ENCODE data around the gene ANK2. TPM values are rescaled to one million over a fixed set of nuclear protein-coding genes. Genes with fewer than 3 reads are reported as not detected.

The ANK2 gene
- polyA plus RNA-seq, 1 donor (not counting 4 experiments of a cell fraction or from before 2014, with no cell fraction given): 0.22 TPM

DNA sequence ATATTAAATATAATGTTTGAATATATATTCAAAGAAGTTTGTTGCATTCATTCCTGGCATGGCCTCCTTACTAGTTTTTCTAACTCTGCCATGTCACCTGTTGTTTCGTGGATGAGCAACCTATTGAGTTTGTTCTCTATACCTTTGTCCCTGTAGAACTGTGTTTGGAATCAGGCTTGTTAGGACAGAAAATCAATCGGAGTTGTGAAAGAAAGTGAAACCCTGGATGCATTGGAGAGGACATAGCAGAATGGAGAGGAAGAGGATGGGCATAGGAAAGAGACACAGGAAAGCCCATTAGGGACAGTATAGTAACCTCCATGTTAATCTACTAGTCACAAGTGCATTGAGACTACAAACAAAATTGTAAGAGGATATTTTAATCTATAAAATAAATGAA lies 31.2 kb downstream of the ANK2 start:
- FAIRE-seq: no peak
- H3K9me1 ChIP-seq (ENCODE audit: control insufficient read depth, extremely low read depth, insufficient read depth, low read length): no peaks in the 10 kb centered on the region

DNA sequence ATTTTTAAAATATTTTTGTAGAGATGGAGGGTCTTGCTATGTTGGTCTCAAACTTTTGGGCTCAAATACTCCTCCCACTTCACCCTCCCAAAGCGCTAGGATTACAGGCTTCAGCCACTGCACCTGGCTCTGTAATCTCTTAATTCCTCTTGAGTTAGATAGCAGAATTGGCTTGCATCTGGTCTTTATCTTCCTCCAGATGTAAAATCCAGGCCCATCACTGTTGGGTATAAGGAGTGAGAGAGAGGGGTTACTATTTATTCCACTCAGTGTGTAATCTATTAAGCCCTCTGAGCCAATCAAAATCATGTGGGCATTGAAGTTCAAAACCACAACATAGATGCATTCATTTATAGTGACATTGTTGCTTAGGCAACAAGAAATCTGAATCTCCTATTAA lies 33.9 kb downstream of the ANK2 start:
- Histone ChIP-seq H3K4me1 (ENCODE audit: control insufficient read depth, extremely low read depth, insufficient read depth, low read length) (no peaks in the 10 kb centered on the region), H3K4me3 (ENCODE audit: control insufficient read depth in 2 of 3, extremely low read depth in 1 of 3, insufficient read depth in 2 of 3, low read depth in 1 of 3, low read length in 3 of 3) (no peak overlapping the region), H3K27me3 (ENCODE audit: control insufficient read depth, extremely low read depth, insufficient read depth, low read length) (no peaks in the 10 kb centered on the region), H3K27ac (ENCODE audit: control insufficient read depth, insufficient read depth, low read length) (no peak overlapping the region), H3K9ac (ENCODE audit: control insufficient read depth, extremely low read depth, insufficient read depth, low read length) (no peak overlapping the region), H3K9me1 (ENCODE audit: control insufficient read depth, extremely low read depth, insufficient read depth, low read length) (no peaks in the 10 kb centered on the region), H3K79me2 (ENCODE audit: control insufficient read depth, insufficient read depth, low read length) (no peaks in the 10 kb centered on the region), H3K4me2 (ENCODE audit: control insufficient read depth, extremely low read depth, insufficient read depth, low read depth, low read length) (no peak overlapping the region), H2AFZ (ENCODE audit: control insufficient read depth, low read length) (no peak overlapping the region), H3K9me3 (ENCODE audit: control insufficient read depth, low read depth, low read length) (no peaks in the 10 kb centered on the region), H4K20me1 (ENCODE audit: control insufficient read depth, extremely low read depth, insufficient read depth, low read length) (no peaks in the 10 kb centered on the region), H3K36me3 (ENCODE audit: control insufficient read depth in 2 of 2, extremely low read depth in 1 of 2, insufficient read depth in 2 of 2, low read length in 2 of 2) (no peaks in the 10 kb centered on the region)
- no peak for TF ChIP-seq EZH2 (IDR thresholded peaks at IDR 0.05; ENCODE audit: low read length)
- TF ChIP-seq, protein P1, sequence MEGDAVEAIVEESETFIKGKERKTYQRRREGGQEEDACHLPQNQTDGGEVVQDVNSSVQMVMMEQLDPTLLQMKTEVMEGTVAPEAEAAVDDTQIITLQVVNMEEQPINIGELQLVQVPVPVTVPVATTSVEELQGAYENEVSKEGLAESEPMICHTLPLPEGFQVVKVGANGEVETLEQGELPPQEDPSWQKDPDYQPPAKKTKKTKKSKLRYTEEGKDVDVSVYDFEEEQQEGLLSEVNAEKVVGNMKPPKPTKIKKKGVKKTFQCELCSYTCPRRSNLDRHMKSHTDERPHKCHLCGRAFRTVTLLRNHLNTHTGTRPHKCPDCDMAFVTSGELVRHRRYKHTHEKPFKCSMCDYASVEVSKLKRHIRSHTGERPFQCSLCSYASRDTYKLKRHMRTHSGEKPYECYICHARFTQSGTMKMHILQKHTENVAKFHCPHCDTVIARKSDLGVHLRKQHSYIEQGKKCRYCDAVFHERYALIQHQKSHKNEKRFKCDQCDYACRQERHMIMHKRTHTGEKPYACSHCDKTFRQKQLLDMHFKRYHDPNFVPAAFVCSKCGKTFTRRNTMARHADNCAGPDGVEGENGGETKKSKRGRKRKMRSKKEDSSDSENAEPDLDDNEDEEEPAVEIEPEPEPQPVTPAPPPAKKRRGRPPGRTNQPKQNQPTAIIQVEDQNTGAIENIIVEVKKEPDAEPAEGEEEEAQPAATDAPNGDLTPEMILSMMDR (optimal IDR thresholded peaks at IDR 0.05 in 1 of 3, IDR thresholded peaks at IDR 0.05 in 1 of 3, conservative IDR thresholded peaks at IDR 0.05 in 1 of 3; ENCODE audit: extremely low read depth in 1 of 3, insufficient read depth in 2 of 3, low read length in 3 of 3): no peak
- DNase-seq (ENCODE audit: low read depth, low spot score) (no peak), FAIRE-seq (no peak)
- dilution Hi-C loops (cut with MboI; ENCODE audit: extremely low pct_ligation_motif_present, low sequenced_read_pairs): no loop called here

More for the DNA sequence above, 31.2 kb downstream of the ANK2 start:
- no peaks in the 10 kb centered on the region for H3K9me3 ChIP-seq (ENCODE audit: control insufficient read depth, low read depth, low read length)
- no peak overlapping the region for H2AFZ ChIP-seq (ENCODE audit: control insufficient read depth, low read length)
- H3K4me1 ChIP-seq (ENCODE audit: control insufficient read depth, extremely low read depth, insufficient read depth, low read length): no peaks in the 10 kb centered on the region
- H3K27ac ChIP-seq (ENCODE audit: control insufficient read depth, insufficient read depth, low read length): no peak overlapping the region
- dilution Hi-C loops (cut with MboI; ENCODE audit: extremely low pct_ligation_motif_present, low sequenced_read_pairs): no loop called here
- no peaks in the 10 kb centered on the region for H3K79me2 ChIP-seq (ENCODE audit: control insufficient read depth, insufficient read depth, low read length)
- no peak overlapping the region for H3K4me3 ChIP-seq (ENCODE audit: control insufficient read depth in 2 of 3, extremely low read depth in 1 of 3, insufficient read depth in 2 of 3, low read depth in 1 of 3, low read length in 3 of 3)
- no peaks in the 10 kb centered on the region for H3K36me3 ChIP-seq (ENCODE audit: control insufficient read depth in 2 of 2, extremely low read depth in 1 of 2, insufficient read depth in 2 of 2, low read length in 2 of 2)
- H4K20me1 ChIP-seq (ENCODE audit: control insufficient read depth, extremely low read depth, insufficient read depth, low read length): no peaks in the 10 kb centered on the region
- no peak overlapping the region for H3K9ac ChIP-seq (ENCODE audit: control insufficient read depth, extremely low read depth, insufficient read depth, low read length)
- H3K27me3 ChIP-seq (ENCODE audit: control insufficient read depth, extremely low read depth, insufficient read depth, low read length): no peaks in the 10 kb centered on the region
- no peak overlapping the region for H3K4me2 ChIP-seq (ENCODE audit: control insufficient read depth, extremely low read depth, insufficient read depth, low read depth, low read length)
- no peak for DNase-seq (ENCODE audit: low read depth, low spot score)
- TF ChIP-seq, protein P1 (optimal IDR thresholded peaks at IDR 0.05 in 1 of 3, IDR thresholded peaks at IDR 0.05 in 1 of 3, conservative IDR thresholded peaks at IDR 0.05 in 1 of 3; ENCODE audit: extremely low read depth in 1 of 3, insufficient read depth in 2 of 3, low read length in 3 of 3): no peak
- no peak for TF ChIP-seq EZH2 (IDR thresholded peaks at IDR 0.05; ENCODE audit: low read length)
